KMS-11 (cell line): ENCODE results near the gene COL23A1.

Source experiments
- H2AFZ ChIP-seq: fragments of 200-600 bp; sonication (generic); 2 replicates; pipeline ENCODE4 v1.6.1; 2016; ENCODE audit warnings: antibody characterized with exemption, mixed run types, low read depth
- H3K27ac ChIP-seq: fragments of 200-600 bp; sonication (generic); 2 replicates; pipeline ENCODE4 v1.6.1; 2016; ENCODE audit warnings: mild to moderate bottlenecking, mixed run types
- H3K27me3 ChIP-seq: fragments of 200-600 bp; sonication (generic); 2 replicates; pipeline ENCODE4 v1.6.1; 2017; ENCODE audit warnings: mild to moderate bottlenecking, low read depth, mixed run types, moderate library complexity; ENCODE audit not compliant: insufficient read depth
- H3K36me3 ChIP-seq: fragments of 200-600 bp; sonication (generic); 2 replicates; pipeline ENCODE4 v1.6.1; 2017; ENCODE audit warnings: mild to moderate bottlenecking, mixed run types; ENCODE audit not compliant: insufficient read depth
- H3K4me1 ChIP-seq: fragments of 200-600 bp; sonication (generic); 2 replicates; pipeline ENCODE4 v1.6.1; 2016; ENCODE audit warnings: mild to moderate bottlenecking, low read depth, mixed run types; ENCODE audit not compliant: poor library complexity, severe bottlenecking
- H3K4me2 ChIP-seq: fragments of 200-600 bp; sonication (generic); 2 replicates; pipeline ENCODE4 v1.7.0; 2016; ENCODE audit warnings: mild to moderate bottlenecking, mixed run types
- H3K4me3 ChIP-seq: fragments of 200-600 bp; sonication (generic); IDR thresholded peaks from 2 replicates; pipeline ENCODE4 v1.6.1; 2017; ENCODE audit warnings: low read depth, low read length, mixed read lengths; ENCODE audit not compliant: insufficient read depth
- H3K79me2 ChIP-seq: fragments of 200-600 bp; sonication (generic); 2 replicates; pipeline ENCODE4 v1.6.1; 2016; ENCODE audit warnings: low read depth, mixed run types; ENCODE audit not compliant: insufficient read depth
- H3K9ac ChIP-seq: fragments of 200-600 bp; sonication (generic); 2 replicates; pipeline ENCODE4 v1.6.1; 2016; ENCODE audit warnings: mild to moderate bottlenecking, mixed run types
- H4K20me1 ChIP-seq: fragments of 200-600 bp; sonication (generic); 2 replicates; pipeline ENCODE4 v1.6.1; 2016; ENCODE audit warnings: mild to moderate bottlenecking, mixed run types; ENCODE audit not compliant: insufficient read depth
- TF ChIP-seq, protein P1 (sequence below): fragments of 200-600 bp; sonication (generic); conservative IDR thresholded peaks from 2 replicates; pipeline ENCODE4 v1.6.1; 2017; ENCODE audit warnings: low read depth, mild to moderate bottlenecking, antibody characterized with exemption, low read length, moderate library complexity, mixed read lengths

Gene COL23A1

DNA sequence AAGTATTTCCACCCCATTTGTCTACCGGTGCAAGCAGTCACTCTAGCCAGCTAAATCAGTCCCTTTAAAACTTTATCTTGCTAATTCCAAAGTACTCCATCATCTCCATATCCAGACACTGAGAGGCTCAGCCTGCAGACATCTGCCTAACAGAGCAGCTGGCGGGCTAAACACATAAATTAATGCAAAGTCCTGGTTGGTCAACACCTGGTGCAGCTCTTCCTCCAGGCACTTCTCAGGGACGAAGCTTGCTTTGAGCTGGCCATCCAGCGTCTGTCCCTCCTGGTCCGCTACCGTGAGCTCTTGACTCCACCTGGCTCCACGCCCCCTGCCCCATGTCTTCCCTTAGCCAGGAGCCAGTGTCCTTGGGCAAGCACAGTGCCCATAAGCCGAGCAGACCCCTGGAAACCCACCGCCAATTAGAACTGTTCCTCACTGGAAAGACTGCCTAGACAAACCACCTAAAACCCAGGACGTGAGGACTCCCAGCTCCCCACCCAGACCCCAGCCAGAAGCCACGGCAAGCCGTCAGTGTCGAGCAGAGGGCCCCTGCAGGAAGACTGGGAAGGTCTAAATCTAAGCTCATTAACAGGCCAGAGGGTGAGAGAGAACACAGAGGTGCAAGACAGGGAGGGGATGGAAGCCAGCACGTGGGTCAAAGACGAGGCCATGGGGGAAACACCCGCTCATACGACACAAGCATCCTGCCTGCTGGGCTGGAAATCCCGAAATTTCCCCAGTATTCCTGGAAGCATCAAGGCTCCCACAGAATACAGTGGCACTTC lies 120.0 kb downstream of the COL23A1 start:
- Histone ChIP-seq H3K27ac (no peak overlapping the region), H3K4me2 (no peak overlapping the region)
- TF ChIP-seq, protein P1, sequence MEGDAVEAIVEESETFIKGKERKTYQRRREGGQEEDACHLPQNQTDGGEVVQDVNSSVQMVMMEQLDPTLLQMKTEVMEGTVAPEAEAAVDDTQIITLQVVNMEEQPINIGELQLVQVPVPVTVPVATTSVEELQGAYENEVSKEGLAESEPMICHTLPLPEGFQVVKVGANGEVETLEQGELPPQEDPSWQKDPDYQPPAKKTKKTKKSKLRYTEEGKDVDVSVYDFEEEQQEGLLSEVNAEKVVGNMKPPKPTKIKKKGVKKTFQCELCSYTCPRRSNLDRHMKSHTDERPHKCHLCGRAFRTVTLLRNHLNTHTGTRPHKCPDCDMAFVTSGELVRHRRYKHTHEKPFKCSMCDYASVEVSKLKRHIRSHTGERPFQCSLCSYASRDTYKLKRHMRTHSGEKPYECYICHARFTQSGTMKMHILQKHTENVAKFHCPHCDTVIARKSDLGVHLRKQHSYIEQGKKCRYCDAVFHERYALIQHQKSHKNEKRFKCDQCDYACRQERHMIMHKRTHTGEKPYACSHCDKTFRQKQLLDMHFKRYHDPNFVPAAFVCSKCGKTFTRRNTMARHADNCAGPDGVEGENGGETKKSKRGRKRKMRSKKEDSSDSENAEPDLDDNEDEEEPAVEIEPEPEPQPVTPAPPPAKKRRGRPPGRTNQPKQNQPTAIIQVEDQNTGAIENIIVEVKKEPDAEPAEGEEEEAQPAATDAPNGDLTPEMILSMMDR, result no peak

DNA sequence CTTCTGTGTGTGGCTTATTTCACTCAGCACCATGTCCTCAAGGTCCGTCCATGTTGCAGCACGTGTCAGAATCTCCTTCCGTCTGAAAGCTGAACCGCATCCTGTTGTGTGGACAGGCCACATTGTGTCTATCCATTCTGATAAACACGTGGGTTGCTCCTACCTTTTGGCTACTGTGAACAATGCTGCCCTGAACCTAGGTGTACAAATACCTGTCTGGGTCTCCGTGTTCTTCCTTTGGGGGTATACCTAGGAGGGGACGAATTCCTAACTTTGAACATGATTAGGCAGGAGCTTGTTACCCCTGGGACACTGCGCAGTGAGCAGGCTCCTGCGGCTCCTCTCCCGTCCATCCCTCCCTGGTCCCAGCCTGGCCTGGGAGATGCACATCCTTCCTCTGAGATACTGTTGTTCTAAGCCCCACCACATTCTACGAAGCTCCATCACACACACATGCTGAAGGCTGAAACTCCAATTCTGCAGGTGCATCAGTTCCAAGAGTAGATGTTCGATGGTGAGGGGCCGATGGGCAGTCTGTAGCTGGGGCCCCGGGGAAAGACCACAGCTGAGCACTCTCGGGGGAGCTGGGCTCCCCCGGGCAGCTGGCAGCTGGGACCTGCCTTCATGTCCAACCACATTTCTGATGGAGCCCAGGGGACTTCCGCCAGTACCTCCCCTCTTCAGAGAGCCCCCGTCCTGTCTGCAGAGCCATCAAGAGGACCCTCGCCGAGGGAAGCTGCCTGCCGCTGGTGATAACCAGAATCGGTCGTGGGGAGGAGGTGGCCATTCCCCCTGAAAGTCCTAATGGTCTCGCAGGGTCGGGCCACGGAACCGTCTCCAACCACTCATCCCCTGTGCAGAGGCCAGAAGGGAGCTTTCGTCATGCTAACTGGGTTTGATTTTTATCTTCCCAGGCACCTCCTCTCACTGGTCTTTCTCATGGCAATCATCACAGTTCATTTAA lies 120.9 kb downstream of the COL23A1 start:
- TF ChIP-seq, protein P1, result no peak
- Histone ChIP-seq H3K27me3 (no peaks in the 10 kb centered on the region), H3K79me2 (no peaks in the 10 kb centered on the region), H3K4me3 (no peak overlapping the region), H3K36me3 (no peaks in the 10 kb centered on the region), H3K4me2 (no peak overlapping the region), H3K4me1 (no peaks in the 10 kb centered on the region), H4K20me1 (no peaks in the 10 kb centered on the region), H3K27ac (no peak overlapping the region), H2AFZ (no peak overlapping the region), H3K9ac (no peak overlapping the region)

More for the DNA sequence above, 120.0 kb downstream of the COL23A1 start:
- H3K36me3 ChIP-seq, result no peaks in the 10 kb centered on the region
- no peaks in the 10 kb centered on the region for H4K20me1 ChIP-seq
- H3K9ac ChIP-seq, result no peak overlapping the region
- no peak overlapping the region for H3K4me3 ChIP-seq
- no peaks in the 10 kb centered on the region for H3K79me2 ChIP-seq
- no peaks in the 10 kb centered on the region for H3K27me3 ChIP-seq
- no peak overlapping the region for H2AFZ ChIP-seq
- no peaks in the 10 kb centered on the region for H3K4me1 ChIP-seq

DNA sequence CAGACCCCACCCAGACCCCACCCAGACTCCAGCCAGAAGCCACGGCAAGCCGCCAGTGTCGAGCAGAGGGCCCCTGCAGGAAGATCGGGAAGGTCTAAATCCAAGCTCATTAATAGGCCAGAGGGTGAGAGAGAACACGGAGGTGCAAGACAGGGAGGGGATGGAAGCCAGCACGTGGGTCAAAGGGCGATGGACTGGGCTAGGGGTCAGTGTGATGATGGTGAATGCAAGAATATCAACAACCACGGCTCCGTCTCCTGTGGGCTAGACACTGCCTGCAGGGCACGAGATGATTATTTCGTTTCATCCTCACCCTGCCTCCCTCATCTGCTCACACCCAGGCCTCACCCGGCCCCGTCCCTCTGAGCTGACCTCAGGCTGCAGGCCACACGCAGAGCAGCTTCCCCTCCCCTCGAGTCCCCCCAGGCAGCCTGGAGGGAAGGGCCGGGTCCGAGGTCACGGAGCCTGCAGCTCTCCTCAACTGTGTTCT lies 122.0 kb downstream of the COL23A1 start:
- no peak overlapping the region for H2AFZ ChIP-seq
- H3K27me3 ChIP-seq, result no peaks in the 10 kb centered on the region
- no peaks in the 10 kb centered on the region for H3K4me1 ChIP-seq
- no peaks in the 10 kb centered on the region for H4K20me1 ChIP-seq
- no peak overlapping the region for H3K4me3 ChIP-seq
- H3K79me2 ChIP-seq, result no peaks in the 10 kb centered on the region
- no peak overlapping the region for H3K4me2 ChIP-seq
- TF ChIP-seq, protein P1, result no peak
- H3K27ac ChIP-seq, result no peak overlapping the region
- no peaks in the 10 kb centered on the region for H3K36me3 ChIP-seq
- no peak overlapping the region for H3K9ac ChIP-seq

DNA sequence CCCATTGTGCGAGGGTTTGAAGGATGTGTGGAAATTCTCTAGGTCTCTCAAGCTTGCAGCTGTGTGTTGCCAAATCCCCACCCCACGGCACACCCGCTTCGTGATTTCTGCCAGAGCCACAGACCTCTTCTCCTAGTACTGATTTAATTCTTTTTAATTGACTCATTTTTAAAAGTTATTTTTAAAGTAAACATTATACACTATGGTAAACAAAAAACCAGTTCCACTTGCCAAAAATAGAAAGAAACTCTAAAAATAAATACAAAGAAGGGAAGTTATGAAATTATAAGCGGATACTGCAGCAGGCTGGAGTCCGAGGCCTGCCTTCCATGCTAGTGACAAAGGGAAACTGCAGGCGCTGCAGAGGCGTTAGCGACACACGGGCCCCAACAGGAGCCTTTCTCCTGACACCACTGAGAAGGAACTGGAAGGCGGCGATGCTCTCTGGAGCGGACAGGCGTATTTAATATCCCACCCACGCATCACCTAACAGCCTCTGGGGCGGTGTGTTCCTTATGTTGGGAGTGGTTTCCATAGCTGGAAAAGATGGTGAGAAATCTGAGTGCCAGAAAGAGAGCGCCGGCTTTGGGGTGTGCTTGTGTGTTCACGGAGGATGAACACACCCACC lies 122.5 kb downstream of the COL23A1 start:
- Histone ChIP-seq H3K36me3 (no peaks in the 10 kb centered on the region), H3K4me3 (no peak overlapping the region), H3K27ac (no peak overlapping the region), H3K79me2 (no peaks in the 10 kb centered on the region), H3K4me2 (no peak overlapping the region), H3K4me1 (no peaks in the 10 kb centered on the region), H2AFZ (no peak overlapping the region), H3K9ac (no peak overlapping the region), H3K27me3 (no peaks in the 10 kb centered on the region), H4K20me1 (no peaks in the 10 kb centered on the region)
- TF ChIP-seq, protein P1, result no peak
